ENCODE measurements around the gene MTHFSD.

The MTHFSD gene

DNA sequence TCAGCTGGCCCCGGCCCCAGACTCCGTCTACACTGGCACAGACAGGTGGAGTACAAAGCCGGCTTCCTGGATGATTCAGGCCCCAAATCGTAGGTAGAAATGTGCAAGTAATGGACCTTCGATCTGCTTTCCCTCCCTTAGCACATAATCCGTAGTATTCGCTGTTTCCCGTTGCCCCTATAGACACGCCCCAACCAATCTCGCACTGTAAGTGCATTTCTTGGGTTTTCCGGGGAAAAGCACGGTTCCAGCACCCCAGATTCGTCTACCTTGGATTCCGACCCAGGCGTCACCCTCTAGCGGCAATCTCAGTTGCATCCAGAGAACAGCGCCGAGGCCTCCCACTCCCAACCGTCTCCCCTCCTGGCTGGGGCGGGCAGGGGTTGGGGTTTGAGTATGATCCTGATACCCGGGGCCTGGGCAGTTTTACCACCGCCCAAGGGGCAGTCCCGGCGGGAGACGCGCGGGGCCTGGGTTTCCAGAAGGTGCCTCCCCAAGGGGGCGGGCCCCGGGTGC is 56.8 kb downstream of the MTHFSD start:
- no peak overlapping the region for H3K9ac ChIP-seq (ENCODE audit: low read length)
- TF ChIP-seq EZH2 (optimal IDR thresholded peaks at IDR 0.05; ENCODE audit: low read depth, low read length) (no peak), EZH2phosphoT487 (IDR thresholded peaks at IDR 0.05; ENCODE audit: low read length) (no peak)
- TF ChIP-seq, protein P1, sequence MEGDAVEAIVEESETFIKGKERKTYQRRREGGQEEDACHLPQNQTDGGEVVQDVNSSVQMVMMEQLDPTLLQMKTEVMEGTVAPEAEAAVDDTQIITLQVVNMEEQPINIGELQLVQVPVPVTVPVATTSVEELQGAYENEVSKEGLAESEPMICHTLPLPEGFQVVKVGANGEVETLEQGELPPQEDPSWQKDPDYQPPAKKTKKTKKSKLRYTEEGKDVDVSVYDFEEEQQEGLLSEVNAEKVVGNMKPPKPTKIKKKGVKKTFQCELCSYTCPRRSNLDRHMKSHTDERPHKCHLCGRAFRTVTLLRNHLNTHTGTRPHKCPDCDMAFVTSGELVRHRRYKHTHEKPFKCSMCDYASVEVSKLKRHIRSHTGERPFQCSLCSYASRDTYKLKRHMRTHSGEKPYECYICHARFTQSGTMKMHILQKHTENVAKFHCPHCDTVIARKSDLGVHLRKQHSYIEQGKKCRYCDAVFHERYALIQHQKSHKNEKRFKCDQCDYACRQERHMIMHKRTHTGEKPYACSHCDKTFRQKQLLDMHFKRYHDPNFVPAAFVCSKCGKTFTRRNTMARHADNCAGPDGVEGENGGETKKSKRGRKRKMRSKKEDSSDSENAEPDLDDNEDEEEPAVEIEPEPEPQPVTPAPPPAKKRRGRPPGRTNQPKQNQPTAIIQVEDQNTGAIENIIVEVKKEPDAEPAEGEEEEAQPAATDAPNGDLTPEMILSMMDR (IDR thresholded peaks at IDR 0.05; ENCODE audit: low read length), result no peak
- H3K27ac ChIP-seq (ENCODE audit: low read length), result no peak overlapping the region
- H3K9me3 ChIP-seq (replicated peaks; ENCODE audit: insufficient read depth, low read length), result no peaks in the 10 kb centered on the region
- no peaks in the 10 kb centered on the region for H3F3A ChIP-seq (ENCODE audit: insufficient read depth, low read length)
- no peaks in the 10 kb centered on the region for H3K36me3 ChIP-seq (replicated peaks; ENCODE audit: insufficient read depth, low read length)
- H3K4me1 ChIP-seq (ENCODE audit: low read length), result no peaks in the 10 kb centered on the region
- H3K9me2 ChIP-seq (replicated peaks; ENCODE audit: insufficient read depth, low read length), result no peaks in the 10 kb centered on the region
- H4K20me1 ChIP-seq (ENCODE audit: insufficient read depth, low read length), result no peaks in the 10 kb centered on the region
- H3K4me2 ChIP-seq (ENCODE audit: low read depth, low read length), result no peak overlapping the region
- H3K27me3 ChIP-seq (replicated peaks; ENCODE audit: insufficient read depth, low read length), result peaks cover 63% of the 10 kb centered on the region
- no peak overlapping the region for H3K4me3 ChIP-seq (ENCODE audit: low read length)
- no peak for DNase-seq
- no peaks in the 10 kb centered on the region for H3K79me2 ChIP-seq (ENCODE audit: low read length)
- no peak overlapping the region for H2AFZ ChIP-seq (ENCODE audit: low read length)

DNA sequence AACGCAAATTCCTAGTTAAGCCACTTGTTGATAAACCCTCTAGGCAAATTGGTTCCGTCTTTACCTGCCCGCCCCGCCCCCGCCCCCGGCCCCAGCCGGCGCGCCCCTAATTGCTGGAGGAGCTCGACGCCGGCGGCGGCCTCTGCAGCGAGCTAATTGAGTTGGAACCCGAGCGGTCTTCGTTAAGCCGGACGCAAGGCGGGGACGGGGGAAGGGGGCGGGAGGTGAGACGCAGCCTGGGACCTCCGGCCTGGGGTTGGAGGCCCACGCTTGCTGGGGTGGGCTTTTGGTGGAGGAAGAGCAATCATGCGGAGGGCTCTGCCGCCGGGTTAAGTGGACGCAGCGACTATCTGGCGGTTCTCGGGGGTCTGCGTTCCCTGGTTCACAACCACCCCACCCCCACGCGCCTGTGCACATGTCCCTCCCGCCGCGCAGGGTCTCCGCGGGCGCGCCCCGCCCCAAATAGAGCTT is 57.4 kb downstream of the MTHFSD start:
- Histone ChIP-seq H3K79me2 (ENCODE audit: low read length) (no peaks in the 10 kb centered on the region), H4K20me1 (ENCODE audit: insufficient read depth, low read length) (no peaks in the 10 kb centered on the region), H3K9ac (ENCODE audit: low read length) (no peak overlapping the region), H2AFZ (ENCODE audit: low read length) (no peak overlapping the region), H3K36me3 (replicated peaks; ENCODE audit: insufficient read depth, low read length) (no peaks in the 10 kb centered on the region), H3F3A (ENCODE audit: insufficient read depth, low read length) (no peaks in the 10 kb centered on the region), H3K27me3 (replicated peaks; ENCODE audit: insufficient read depth, low read length) (peaks cover 57% of the 10 kb centered on the region), H3K4me2 (ENCODE audit: low read depth, low read length) (no peak overlapping the region), H3K4me3 (ENCODE audit: low read length) (no peak overlapping the region), H3K27ac (ENCODE audit: low read length) (no peak overlapping the region), H3K9me3 (replicated peaks; ENCODE audit: insufficient read depth, low read length) (no peaks in the 10 kb centered on the region), H3K9me2 (replicated peaks; ENCODE audit: insufficient read depth, low read length) (no peaks in the 10 kb centered on the region), H3K4me1 (ENCODE audit: low read length) (no peaks in the 10 kb centered on the region)
- no peak for TF ChIP-seq EZH2 (optimal IDR thresholded peaks at IDR 0.05; ENCODE audit: low read depth, low read length)
- TF ChIP-seq, protein P1 (IDR thresholded peaks at IDR 0.05; ENCODE audit: low read length), result no peak
- TF ChIP-seq EZH2phosphoT487 (IDR thresholded peaks at IDR 0.05; ENCODE audit: low read length), result no peak
- DNase-seq, result no peak

DNA sequence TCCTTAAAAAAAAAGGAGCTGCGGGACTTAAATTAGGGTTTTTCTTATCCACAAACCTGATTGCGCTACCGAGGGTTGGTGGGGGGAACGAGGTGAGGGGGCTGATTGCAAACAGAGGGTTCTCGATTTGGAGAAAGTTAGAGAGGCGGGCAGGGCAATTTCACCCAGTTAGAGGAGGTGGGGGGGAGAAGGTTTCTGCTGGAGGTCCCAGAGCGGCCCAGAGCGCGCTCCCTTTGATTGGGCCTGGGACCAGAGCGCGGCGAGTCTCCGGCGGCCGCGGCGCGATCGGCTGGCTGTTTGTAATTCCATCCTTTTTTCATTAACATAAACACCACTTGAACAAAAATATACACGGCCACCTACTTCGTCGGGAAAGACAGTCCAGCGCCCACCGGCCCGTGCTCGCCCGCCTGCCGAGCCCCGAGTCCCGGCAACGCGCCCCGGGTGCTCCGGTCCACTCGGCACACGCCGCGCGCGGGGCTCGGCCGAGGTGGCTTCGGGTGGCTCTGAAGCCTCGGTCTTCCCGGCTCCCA is 58.0 kb downstream of the MTHFSD start:
- H3F3A ChIP-seq (ENCODE audit: insufficient read depth, low read length), result no peaks in the 10 kb centered on the region
- H3K9me3 ChIP-seq (replicated peaks; ENCODE audit: insufficient read depth, low read length), result no peaks in the 10 kb centered on the region
- H3K4me2 ChIP-seq (ENCODE audit: low read depth, low read length), result no peak overlapping the region
- H3K79me2 ChIP-seq (ENCODE audit: low read length), result no peaks in the 10 kb centered on the region
- peaks cover 52% of the 10 kb centered on the region for H3K27me3 ChIP-seq (replicated peaks; ENCODE audit: insufficient read depth, low read length)
- no peaks in the 10 kb centered on the region for H3K9me2 ChIP-seq (replicated peaks; ENCODE audit: insufficient read depth, low read length)
- H3K4me3 ChIP-seq (ENCODE audit: low read length), result no peak overlapping the region
- no peaks in the 10 kb centered on the region for H3K4me1 ChIP-seq (ENCODE audit: low read length)
- no peaks in the 10 kb centered on the region for H3K36me3 ChIP-seq (replicated peaks; ENCODE audit: insufficient read depth, low read length)
- TF ChIP-seq, protein P1 (IDR thresholded peaks at IDR 0.05; ENCODE audit: low read length), result no peak
- TF ChIP-seq EZH2 (optimal IDR thresholded peaks at IDR 0.05; ENCODE audit: low read depth, low read length) (no peak), EZH2phosphoT487 (IDR thresholded peaks at IDR 0.05; ENCODE audit: low read length) (no peak)
- no peak overlapping the region for H2AFZ ChIP-seq (ENCODE audit: low read length)
- H3K9ac ChIP-seq (ENCODE audit: low read length), result no peak overlapping the region
- no peak for DNase-seq
- H4K20me1 ChIP-seq (ENCODE audit: insufficient read depth, low read length), result no peaks in the 10 kb centered on the region
- H3K27ac ChIP-seq (ENCODE audit: low read length), result no peak overlapping the region

Measured in MM.1S (cell line).